Liver (tissue), 9 donors: ENCODE measurements around the gene CMIP. TPM values are rescaled to one million over a fixed set of nuclear protein-coding genes. Genes with fewer than 3 reads are reported as not detected.

Source experiments
- DNase-seq: peaks from one replicate; pipeline ENCODE4 v3.0.0-alpha.2; 2017; ENCODE audit warnings: low spot score
- H3K27ac ChIP-seq, 2 donors: one replicate each; pipeline ENCODE4 v1.7.0; 2013; ENCODE audit warnings: inconsistent platforms in 2 of 2, low read length in 2 of 2, control low read depth in 1 of 2, low read depth in 1 of 2, mild to moderate bottlenecking in 1 of 2
- H3K27me3 ChIP-seq, 4 donors: one replicate each; pipeline versions ENCODE4 v1.6.1 to v1.7.0; 2013; ENCODE audit warnings: low read length in 3 of 4, inconsistent platforms in 1 of 4, mild to moderate bottlenecking in 1 of 4, moderate library complexity in 1 of 4; ENCODE audit not compliant: control insufficient read depth in 4 of 4, insufficient read depth in 4 of 4
- H3K36me3 ChIP-seq, 4 donors: one replicate each; pipeline versions ENCODE4 v1.6.1 to v1.7.0; 2013; ENCODE audit warnings: low read length in 3 of 4, mild to moderate bottlenecking in 3 of 4, low read depth in 1 of 4, moderate library complexity in 1 of 4; ENCODE audit not compliant: control insufficient read depth in 4 of 4, insufficient read depth in 3 of 4
- H3K4me1 ChIP-seq, 4 donors: one replicate each; pipeline versions ENCODE4 v1.6.1 to v1.7.0; 2013; ENCODE audit warnings: low read length in 3 of 4, mild to moderate bottlenecking in 3 of 4, moderate library complexity in 1 of 4; ENCODE audit not compliant: control insufficient read depth in 4 of 4, insufficient read depth in 4 of 4
- H3K4me3 ChIP-seq, 3 donors: one replicate each; pipeline versions ENCODE4 v1.6.1 to v1.7.0; 2013; ENCODE audit warnings: low read length in 3 of 3, control low read depth in 1 of 3, low read depth in 1 of 3, mild to moderate bottlenecking in 1 of 3
- H3K9ac ChIP-seq, 2 donors: one replicate each; pipeline ENCODE4 v1.7.0; 2013; ENCODE audit warnings: low read length in 2 of 2, mild to moderate bottlenecking in 2 of 2, moderate library complexity in 2 of 2, control low read depth in 1 of 2, low read depth in 1 of 2
- H3K9me3 ChIP-seq, 4 donors: one replicate each; pipeline versions ENCODE4 v1.6.1 to v1.7.0; 2013; ENCODE audit warnings: low read length in 3 of 4; ENCODE audit not compliant: control insufficient read depth in 4 of 4
- ATF3 ChIP-seq: IDR thresholded peaks from 2 replicates; pipeline ENCODE4 v1.6.1; 2016; ENCODE audit warnings: antibody characterized with exemption
- CTCF ChIP-seq: fragments of 150-350 bp; IDR thresholded peaks from 2 replicates; pipeline ENCODE4 v1.5.1; 2017; ENCODE audit warnings: improper control_type of control experiment, low read depth, low read length; ENCODE audit not compliant: missing input control
- EGR1 ChIP-seq, 2 donors: IDR thresholded peaks; 2 replicates each; pipeline ENCODE4 v1.6.1; 2016 to 2018; ENCODE audit warnings: antibody characterized with exemption in 2 of 2, low read depth in 2 of 2
- FOXA1 ChIP-seq: IDR thresholded peaks from 2 replicates; pipeline ENCODE4 v1.6.1; 2016; ENCODE audit warnings: antibody characterized with exemption
- FOXA2 ChIP-seq: IDR thresholded peaks from 2 replicates; pipeline ENCODE4 v1.6.1; 2016; ENCODE audit warnings: antibody characterized with exemption
- GABPA ChIP-seq, 2 donors: IDR thresholded peaks in 1 of 2; conservative IDR thresholded peaks in 1 of 2; 2 replicates each; pipeline ENCODE4 v1.6.1; 2016; ENCODE audit warnings: antibody characterized with exemption in 2 of 2, mild to moderate bottlenecking in 1 of 2, moderate library complexity in 1 of 2
- HNF4A ChIP-seq, 2 donors: conservative IDR thresholded peaks; 2 replicates each; pipeline ENCODE4 v1.6.1; 2016; ENCODE audit warnings: antibody characterized with exemption in 2 of 2, mild to moderate bottlenecking in 2 of 2
- HNF4G ChIP-seq: IDR thresholded peaks from 2 replicates; pipeline ENCODE4 v1.6.1; 2016; ENCODE audit warnings: antibody characterized with exemption
- JUND ChIP-seq, 2 donors: IDR thresholded peaks; 2 replicates each; pipeline ENCODE4 v1.6.1; 2016; ENCODE audit warnings: antibody characterized with exemption in 2 of 2
- NR2F2 ChIP-seq: IDR thresholded peaks from 2 replicates; pipeline ENCODE4 v1.6.1; 2016; ENCODE audit warnings: antibody characterized with exemption
- RAD21 ChIP-seq, 2 donors: IDR thresholded peaks; 2 replicates each; pipeline ENCODE4 v1.6.1; 2016; ENCODE audit warnings: antibody characterized with exemption in 2 of 2, mild to moderate bottlenecking in 2 of 2
- REST ChIP-seq: IDR thresholded peaks from 2 replicates; pipeline ENCODE4 v1.6.1; 2016; ENCODE audit warnings: antibody characterized with exemption, mild to moderate bottlenecking
- SP1 ChIP-seq: IDR thresholded peaks from 2 replicates; pipeline ENCODE4 v1.6.1; 2018; ENCODE audit warnings: antibody characterized with exemption, mild to moderate bottlenecking
- TAF1 ChIP-seq: conservative IDR thresholded peaks from 2 replicates; pipeline ENCODE4 v1.6.1; 2016; ENCODE audit warnings: antibody characterized with exemption, mild to moderate bottlenecking
- YY1 ChIP-seq: IDR thresholded peaks from 2 replicates; pipeline ENCODE4 v1.6.1; 2016; ENCODE audit warnings: antibody characterized with exemption, mild to moderate bottlenecking
- WGBS: extraction: QIAGEN DNeasy Blood & Tissue Kit; methylation state at CpG from one replicate; pipeline ENCODE4 v1.1.7; 2013; 5-methylcytosine and 5-hydroxymethylcytosine counted together
- polyA plus RNA-seq, 2 donors: library from polyadenylated mRNA; stranded (reverse) in 1 of 2; unstranded in 1 of 2; fragments of 200-250 nt in 1 of 2; fragments of >200 nt in 1 of 2; fragmentation: Nextera tagmentation in 1 of 2; extraction: Ambion mirVana in 1 of 2; gene quantifications; one replicate each; pipeline versions ENCODE4 v1.2.1 to v1.2.3, GENCODE V29; 2013 to 2015
- total RNA-seq, 2 donors: library from RNA; depleted of rRNA; stranded (reverse); fragments of >200 nt; gene quantifications; one replicate each; pipeline ENCODE4 v1.2.3, GENCODE V29; 2014
- TF ChIP-seq, protein P1 (sequence below): IDR thresholded peaks from 2 replicates; pipeline ENCODE4 v1.6.1; 2016; ENCODE audit warnings: antibody characterized with exemption
- TF ChIP-seq, protein P2 (sequence below): IDR thresholded peaks from 2 replicates; pipeline ENCODE4 v1.6.1; 2016; ENCODE audit warnings: antibody characterized with exemption
- donor health status: healthy.
- donor health status: healthy.
- donor health status: healthy.
- donor health status: healthy.
- donor health status: healthy.

CMIP gene
- total and polyA plus RNA-seq, 4 donors = 1.7 to 15.6 (median 10.1) TPM

- Histone ChIP-seq H3K4me1 (peaks cover 0 to 8% (median under 1%) of the 10 kb centered on the region in 4 donors), H3K9me3 (no peaks in the 10 kb centered on the region), H3K27ac (no peak overlapping the region), H3K36me3 (peaks cover 4 to 17% (median 11%) of the 10 kb centered on the region in 4 donors), H3K27me3 (no peaks in the 10 kb centered on the region), H3K4me3 (no peak overlapping the region), H3K9ac (no peak overlapping the region)
- TF ChIP-seq FOXA1 (no peak), TAF1 (no peak), REST (no peak), ATF3 (no peak), EGR1 (IDR thresholded peaks at IDR 0.05; ENCODE audit: low read depth in 2 of 2) (no peak), YY1 (no peak), HNF4A (conservative IDR thresholded peaks at IDR 0.05) (no peak), JUND (IDR thresholded peaks at IDR 0.05) (no peak), CTCF (no peak), GABPA (IDR thresholded peaks at IDR 0.05 in 1 of 2, conservative IDR thresholded peaks at IDR 0.05 in 1 of 2) (no peak), SP1 (no peak), HNF4G (no peak), NR2F2 (no peak), FOXA2 (no peak), RAD21 (IDR thresholded peaks at IDR 0.05) (no peak)
- TF ChIP-seq, protein P1, sequence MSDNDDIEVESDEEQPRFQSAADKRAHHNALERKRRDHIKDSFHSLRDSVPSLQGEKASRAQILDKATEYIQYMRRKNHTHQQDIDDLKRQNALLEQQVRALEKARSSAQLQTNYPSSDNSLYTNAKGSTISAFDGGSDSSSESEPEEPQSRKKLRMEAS = no peak
- TF ChIP-seq, protein P2, sequence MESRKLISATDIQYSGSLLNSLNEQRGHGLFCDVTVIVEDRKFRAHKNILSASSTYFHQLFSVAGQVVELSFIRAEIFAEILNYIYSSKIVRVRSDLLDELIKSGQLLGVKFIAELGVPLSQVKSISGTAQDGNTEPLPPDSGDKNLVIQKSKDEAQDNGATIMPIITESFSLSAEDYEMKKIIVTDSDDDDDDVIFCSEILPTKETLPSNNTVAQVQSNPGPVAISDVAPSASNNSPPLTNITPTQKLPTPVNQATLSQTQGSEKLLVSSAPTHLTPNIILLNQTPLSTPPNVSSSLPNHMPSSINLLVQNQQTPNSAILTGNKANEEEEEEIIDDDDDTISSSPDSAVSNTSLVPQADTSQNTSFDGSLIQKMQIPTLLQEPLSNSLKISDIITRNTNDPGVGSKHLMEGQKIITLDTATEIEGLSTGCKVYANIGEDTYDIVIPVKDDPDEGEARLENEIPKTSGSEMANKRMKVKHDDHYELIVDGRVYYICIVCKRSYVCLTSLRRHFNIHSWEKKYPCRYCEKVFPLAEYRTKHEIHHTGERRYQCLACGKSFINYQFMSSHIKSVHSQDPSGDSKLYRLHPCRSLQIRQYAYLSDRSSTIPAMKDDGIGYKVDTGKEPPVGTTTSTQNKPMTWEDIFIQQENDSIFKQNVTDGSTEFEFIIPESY = no peak
- 91% methylated on average over 8 of the region's 8 CpGs for whole genome bisulfite sequencing
- no peak for DNase-seq
These were observed 205.7 kb downstream of the CMIP start for GRCh38 chr16:81650281-81650680.
